Measurements from ENCODE around the gene RIT2.
"Not testable (repeated sequence)": the region's sequence is repeated elsewhere in the genome, so short reads cannot be mapped to it uniquely, and the experiment has no call there.

RIT2 gene

GRCh38 chr18:42745931-42746330 is 369.6 kb downstream of the RIT2 start:
- no peak for DNase-seq

- DNase-seq = no peak
These were observed 370.3 kb downstream of the RIT2 start for GRCh38 chr18:42745171-42745570.

GRCh38 chr18:42743373-42744138 is 371.9 kb downstream of the RIT2 start:
- DNase-seq = no peak

GRCh38 chr18:42742969-42743368 is 372.5 kb downstream of the RIT2 start:
- DNase-seq = no peak

- no peak for DNase-seq
These were observed 373.0 kb downstream of the RIT2 start for GRCh38 chr18:42742474-42742873.

GRCh38 chr18:42741805-42742347 is 373.6 kb downstream of the RIT2 start:
- not testable (repeated sequence) for DNase-seq

GRCh38 chr18:42741299-42741698 is 374.2 kb downstream of the RIT2 start:
- not testable (repeated sequence) for DNase-seq

GRCh38 chr18:42736074-42736473 is 379.4 kb downstream of the RIT2 start:
- DNase-seq = no peak

GRCh38 chr18:42734520-42734919 is 381.0 kb downstream of the RIT2 start:
- DNase-seq = no peak

GRCh38 chr18:42730272-42730671 is 385.2 kb downstream of the RIT2 start:
- DNase-seq = no peak

- DNase-seq = no peak
These were observed 396.3 kb downstream of the RIT2 start for GRCh38 chr18:42719221-42719620.

- DNase-seq = no peak
These were observed 403.4 kb downstream of the RIT2 start for GRCh38 chr18:42712065-42712464.

- DNase-seq = no peak
These were observed 408.4 kb downstream of the RIT2 start for GRCh38 chr18:42707080-42707479.

- no peak for DNase-seq
These were observed 408.9 kb downstream of the RIT2 start for GRCh38 chr18:42706618-42707017.

- no peak for DNase-seq
These were observed 409.4 kb downstream of the RIT2 start for GRCh38 chr18:42706029-42706608.
